NCI-H446 (cell line): ENCODE data around the gene RIN3.

Source experiments
- DNase-seq, 2 experiments: peaks; one replicate each; lab custom pipeline; 2025; lab: John Stamatoyannopoulos, UW

The RIN3 gene

GRCh38 chr14:92513204-92513965, at the start of gene RIN3:
Gene RIN3, plus strand, starts transcription at chr14:92513781. Its CDS starts 152 bp downstream, at chr14:92513933.
- DNase-seq, result no peak

- no peak for DNase-seq
Measured at GRCh38 chr14:92464156-92464555, 49.4 kb upstream of the RIN3 start.

GRCh38 chr14:92464716-92465115, 48.9 kb upstream of the RIN3 start:
- DNase-seq, result no peak

- DNase-seq, result no peak
Measured at GRCh38 chr14:92465353-92466055, 48.1 kb upstream of the RIN3 start.

- DNase-seq, result no peak
Measured at GRCh38 chr14:92466059-92466458, 47.5 kb upstream of the RIN3 start.

GRCh38 chr14:92469515-92469914, 44.1 kb upstream of the RIN3 start:
- DNase-seq, result no peak

- no peak for DNase-seq
Measured at GRCh38 chr14:92470215-92470614, 43.4 kb upstream of the RIN3 start.

- DNase-seq, result no peak
Measured at GRCh38 chr14:92470811-92471210, 42.8 kb upstream of the RIN3 start.

- DNase-seq, result no peak
Measured at GRCh38 chr14:92471919-92472318, 41.7 kb upstream of the RIN3 start.

- DNase-seq, result no peak
Measured at GRCh38 chr14:92472860-92473259, 40.7 kb upstream of the RIN3 start.

- DNase-seq, result no peak
Measured at GRCh38 chr14:92473261-92473968, 40.2 kb upstream of the RIN3 start.

- DNase-seq, result no peak
Measured at GRCh38 chr14:92473969-92474535, 39.5 kb upstream of the RIN3 start.

GRCh38 chr14:92475037-92475436, 38.5 kb upstream of the RIN3 start:
- DNase-seq, result no peak

- DNase-seq, result no peak
Measured at GRCh38 chr14:92475451-92476187, 38.0 kb upstream of the RIN3 start.

- no peak for DNase-seq
Measured at GRCh38 chr14:92480856-92481255, 32.7 kb upstream of the RIN3 start.

GRCh38 chr14:92481386-92481785, 32.2 kb upstream of the RIN3 start:
- no peak for DNase-seq

GRCh38 chr14:92481811-92482555, 31.6 kb upstream of the RIN3 start:
- DNase-seq, result no peak

GRCh38 chr14:92482621-92483319, 30.8 kb upstream of the RIN3 start:
- no peak for DNase-seq

- no peak for DNase-seq
Measured at GRCh38 chr14:92484132-92484823, 29.3 kb upstream of the RIN3 start.

GRCh38 chr14:92486881-92487280, 26.7 kb upstream of the RIN3 start:
- no peak for DNase-seq
